H1 (cell line): ENCODE results near the gene TNS1. TPM values are rescaled to one million over a fixed set of nuclear protein-coding genes. Genes with fewer than 3 reads are reported as not detected.

Source experiments
- GTF2F1 ChIP-seq: IDR thresholded peaks from 2 replicates; pipeline ENCODE4 v1.6.1; 2012; ENCODE audit warnings: low read depth, low read length, improper control_type of control experiment, borderline replicate concordance
- HDAC6 ChIP-seq: IDR thresholded peaks from one replicate; pipeline ENCODE4 v1.7.1; 2012; ENCODE audit warnings: low read depth, mild to moderate bottlenecking, inconsistent platforms, low read length, moderate library complexity
- MAX ChIP-seq: IDR thresholded peaks from 2 replicates; pipeline ENCODE4 v1.6.1; 2012; ENCODE audit warnings: inconsistent platforms
- SIN3A ChIP-seq, 2 experiments: IDR thresholded peaks in 1 of 2; conservative IDR thresholded peaks in 1 of 2; 2 replicates each; pipeline ENCODE4 v1.6.1; 2011 to 2012; ENCODE audit warnings: low read length in 2 of 2, improper control_type of control experiment in 1 of 2, low read depth in 1 of 2, mild to moderate bottlenecking in 1 of 2
- TAF1 ChIP-seq: IDR thresholded peaks from 2 replicates; pipeline ENCODE4 v1.6.1; 2011; ENCODE audit warnings: mild to moderate bottlenecking, low read depth, low read length
- YY1 ChIP-seq: IDR thresholded peaks from 2 replicates; pipeline ENCODE4 v1.6.1; 2011; ENCODE audit warnings: low read depth, mild to moderate bottlenecking, low read length
- ZNF274 ChIP-seq: IDR thresholded peaks from 2 replicates; pipeline ENCODE4 v1.7.0; 2012; ENCODE audit warnings: low read length, borderline replicate concordance; ENCODE audit errors: extremely low read depth
- polyA plus RNA-seq, 7 experiments: library from polyadenylated mRNA; depleted of rRNA in 3 of 7; stranded (reverse) in 5 of 7; unstranded in 2 of 7; fragments of >200 nt in 5 of 7; fragments of 200-250 nt in 2 of 7; gene quantifications; 1 replicate in 5 of 7; 2 replicates in 1 of 7; 4 replicates in 1 of 7; pipeline versions ENCODE4 v1.2.1 to v1.2.3, GENCODE V29; 2011 to 2013; ENCODE audit warnings: missing spikeins in 2 of 7, mixed read lengths in 2 of 7
- total RNA-seq: library from RNA; stranded (reverse); fragmentation: NEBNext Ultra II Directional; extraction: Animal tissue kit (Norgen Biotek cat#: 25700); gene quantifications from 2 replicates; pipeline ENCODE4 v1.2.1, GENCODE V29; 2021
- TF ChIP-seq, protein P1 (sequence below): fragments of 300-600 bp; sonication (generic); IDR thresholded peaks from 2 replicates; pipeline ENCODE4 v1.7.1; 2012; ENCODE audit warnings: low read length, moderate library complexity, mild to moderate bottlenecking, inconsistent platforms; ENCODE audit not compliant: insufficient replicate concordance

Gene TNS1
- total and polyA plus RNA-seq, 2 of the 8 experiments (the other 6 are each of a cell fraction or from before 2014, with no cell fraction given): 1.5 to 5.1 TPM

DNA sequence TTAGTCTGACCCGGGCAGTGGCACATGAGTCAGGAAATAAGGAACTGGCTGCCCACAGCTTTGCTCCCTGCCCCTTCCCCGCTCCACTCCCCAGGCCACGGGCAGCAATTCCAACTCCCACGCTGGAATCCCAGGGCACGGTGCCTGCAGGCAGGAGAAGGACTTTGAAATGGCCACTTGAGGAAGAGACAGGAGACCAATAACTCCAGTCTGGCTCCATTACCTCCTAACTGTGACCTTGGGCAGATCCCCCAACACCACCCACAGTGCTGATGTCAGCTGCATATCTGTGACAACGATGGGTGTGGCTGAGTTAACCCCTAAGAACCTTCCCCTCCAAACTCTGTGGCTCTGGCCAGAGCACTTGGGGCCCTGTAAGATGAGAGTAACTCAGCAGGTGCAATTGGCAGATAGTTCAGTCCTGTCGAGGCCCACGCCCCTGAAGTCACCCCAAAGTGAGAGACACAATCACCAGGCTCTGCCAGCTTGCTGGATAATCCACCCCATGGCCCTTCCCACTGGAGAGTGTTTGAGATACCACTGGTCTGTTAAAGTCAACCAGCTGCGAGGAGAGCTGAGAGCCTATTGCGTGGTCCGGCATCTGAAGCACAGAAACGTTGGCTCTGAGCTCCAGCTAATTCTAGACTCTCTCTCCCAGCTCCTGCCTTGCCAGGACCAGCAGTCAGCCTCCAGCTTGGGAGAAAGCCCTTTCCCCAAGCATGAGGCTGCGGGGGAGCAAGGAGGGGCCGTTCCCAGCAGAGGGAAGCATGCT lies 175.2 kb downstream of the TNS1 start (continued):
- TF ChIP-seq, protein P1, sequence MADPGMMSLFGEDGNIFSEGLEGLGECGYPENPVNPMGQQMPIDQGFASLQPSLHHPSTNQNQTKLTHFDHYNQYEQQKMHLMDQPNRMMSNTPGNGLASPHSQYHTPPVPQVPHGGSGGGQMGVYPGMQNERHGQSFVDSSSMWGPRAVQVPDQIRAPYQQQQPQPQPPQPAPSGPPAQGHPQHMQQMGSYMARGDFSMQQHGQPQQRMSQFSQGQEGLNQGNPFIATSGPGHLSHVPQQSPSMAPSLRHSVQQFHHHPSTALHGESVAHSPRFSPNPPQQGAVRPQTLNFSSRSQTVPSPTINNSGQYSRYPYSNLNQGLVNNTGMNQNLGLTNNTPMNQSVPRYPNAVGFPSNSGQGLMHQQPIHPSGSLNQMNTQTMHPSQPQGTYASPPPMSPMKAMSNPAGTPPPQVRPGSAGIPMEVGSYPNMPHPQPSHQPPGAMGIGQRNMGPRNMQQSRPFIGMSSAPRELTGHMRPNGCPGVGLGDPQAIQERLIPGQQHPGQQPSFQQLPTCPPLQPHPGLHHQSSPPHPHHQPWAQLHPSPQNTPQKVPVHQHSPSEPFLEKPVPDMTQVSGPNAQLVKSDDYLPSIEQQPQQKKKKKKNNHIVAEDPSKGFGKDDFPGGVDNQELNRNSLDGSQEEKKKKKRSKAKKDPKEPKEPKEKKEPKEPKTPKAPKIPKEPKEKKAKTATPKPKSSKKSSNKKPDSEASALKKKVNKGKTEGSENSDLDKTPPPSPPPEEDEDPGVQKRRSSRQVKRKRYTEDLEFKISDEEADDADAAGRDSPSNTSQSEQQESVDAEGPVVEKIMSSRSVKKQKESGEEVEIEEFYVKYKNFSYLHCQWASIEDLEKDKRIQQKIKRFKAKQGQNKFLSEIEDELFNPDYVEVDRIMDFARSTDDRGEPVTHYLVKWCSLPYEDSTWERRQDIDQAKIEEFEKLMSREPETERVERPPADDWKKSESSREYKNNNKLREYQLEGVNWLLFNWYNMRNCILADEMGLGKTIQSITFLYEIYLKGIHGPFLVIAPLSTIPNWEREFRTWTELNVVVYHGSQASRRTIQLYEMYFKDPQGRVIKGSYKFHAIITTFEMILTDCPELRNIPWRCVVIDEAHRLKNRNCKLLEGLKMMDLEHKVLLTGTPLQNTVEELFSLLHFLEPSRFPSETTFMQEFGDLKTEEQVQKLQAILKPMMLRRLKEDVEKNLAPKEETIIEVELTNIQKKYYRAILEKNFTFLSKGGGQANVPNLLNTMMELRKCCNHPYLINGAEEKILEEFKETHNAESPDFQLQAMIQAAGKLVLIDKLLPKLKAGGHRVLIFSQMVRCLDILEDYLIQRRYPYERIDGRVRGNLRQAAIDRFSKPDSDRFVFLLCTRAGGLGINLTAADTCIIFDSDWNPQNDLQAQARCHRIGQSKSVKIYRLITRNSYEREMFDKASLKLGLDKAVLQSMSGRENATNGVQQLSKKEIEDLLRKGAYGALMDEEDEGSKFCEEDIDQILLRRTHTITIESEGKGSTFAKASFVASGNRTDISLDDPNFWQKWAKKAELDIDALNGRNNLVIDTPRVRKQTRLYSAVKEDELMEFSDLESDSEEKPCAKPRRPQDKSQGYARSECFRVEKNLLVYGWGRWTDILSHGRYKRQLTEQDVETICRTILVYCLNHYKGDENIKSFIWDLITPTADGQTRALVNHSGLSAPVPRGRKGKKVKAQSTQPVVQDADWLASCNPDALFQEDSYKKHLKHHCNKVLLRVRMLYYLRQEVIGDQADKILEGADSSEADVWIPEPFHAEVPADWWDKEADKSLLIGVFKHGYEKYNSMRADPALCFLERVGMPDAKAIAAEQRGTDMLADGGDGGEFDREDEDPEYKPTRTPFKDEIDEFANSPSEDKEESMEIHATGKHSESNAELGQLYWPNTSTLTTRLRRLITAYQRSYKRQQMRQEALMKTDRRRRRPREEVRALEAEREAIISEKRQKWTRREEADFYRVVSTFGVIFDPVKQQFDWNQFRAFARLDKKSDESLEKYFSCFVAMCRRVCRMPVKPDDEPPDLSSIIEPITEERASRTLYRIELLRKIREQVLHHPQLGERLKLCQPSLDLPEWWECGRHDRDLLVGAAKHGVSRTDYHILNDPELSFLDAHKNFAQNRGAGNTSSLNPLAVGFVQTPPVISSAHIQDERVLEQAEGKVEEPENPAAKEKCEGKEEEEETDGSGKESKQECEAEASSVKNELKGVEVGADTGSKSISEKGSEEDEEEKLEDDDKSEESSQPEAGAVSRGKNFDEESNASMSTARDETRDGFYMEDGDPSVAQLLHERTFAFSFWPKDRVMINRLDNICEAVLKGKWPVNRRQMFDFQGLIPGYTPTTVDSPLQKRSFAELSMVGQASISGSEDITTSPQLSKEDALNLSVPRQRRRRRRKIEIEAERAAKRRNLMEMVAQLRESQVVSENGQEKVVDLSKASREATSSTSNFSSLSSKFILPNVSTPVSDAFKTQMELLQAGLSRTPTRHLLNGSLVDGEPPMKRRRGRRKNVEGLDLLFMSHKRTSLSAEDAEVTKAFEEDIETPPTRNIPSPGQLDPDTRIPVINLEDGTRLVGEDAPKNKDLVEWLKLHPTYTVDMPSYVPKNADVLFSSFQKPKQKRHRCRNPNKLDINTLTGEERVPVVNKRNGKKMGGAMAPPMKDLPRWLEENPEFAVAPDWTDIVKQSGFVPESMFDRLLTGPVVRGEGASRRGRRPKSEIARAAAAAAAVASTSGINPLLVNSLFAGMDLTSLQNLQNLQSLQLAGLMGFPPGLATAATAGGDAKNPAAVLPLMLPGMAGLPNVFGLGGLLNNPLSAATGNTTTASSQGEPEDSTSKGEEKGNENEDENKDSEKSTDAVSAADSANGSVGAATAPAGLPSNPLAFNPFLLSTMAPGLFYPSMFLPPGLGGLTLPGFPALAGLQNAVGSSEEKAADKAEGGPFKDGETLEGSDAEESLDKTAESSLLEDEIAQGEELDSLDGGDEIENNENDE: no peak
- TF ChIP-seq ZNF274: no peak
- no peak for TF ChIP-seq SIN3A (conservative IDR thresholded peaks at IDR 0.05 in 1 of 2, IDR thresholded peaks at IDR 0.05 in 1 of 2; ENCODE audit: low read depth in 1 of 2, low read length in 2 of 2)
- TF ChIP-seq YY1: no peak
- TF ChIP-seq TAF1: no peak
- TF ChIP-seq GTF2F1: no peak
- no peak for TF ChIP-seq HDAC6
- TF ChIP-seq MAX: no peak
